ENCODE results near the gene APIP. TPM values are rescaled to one million over a fixed set of nuclear protein-coding genes. Genes with fewer than 3 reads are reported as not detected.

Gene APIP
- total RNA-seq, 4 donors from 2014 or later, result 28.8 to 54.9 (median 33.6) TPM

- no peak overlapping the region for H3K4me3 ChIP-seq
- WGBS, 2 donors (ENCODE audit: low coverage in 1 of 2), result 67 to 78% methylated on average over 6 of the region's 6 CpGs
- H3K27ac ChIP-seq, result no peak overlapping the region
- no peaks in the 10 kb centered on the region for H3K27me3 ChIP-seq
- peaks cover 0 to 15% of the 10 kb centered on the region in 2 donors for H3K36me3 ChIP-seq
- no peaks in the 10 kb centered on the region for H3K9me3 ChIP-seq
- ATAC-seq, result no peak
- TF ChIP-seq EP300 (IDR thresholded peaks at IDR 0.05) (no peak), POLR2AphosphoS5 (IDR thresholded peaks at IDR 0.05) (no peak), POLR2A (IDR thresholded peaks at IDR 0.05) (no peak)
- TF ChIP-seq, protein P1, sequence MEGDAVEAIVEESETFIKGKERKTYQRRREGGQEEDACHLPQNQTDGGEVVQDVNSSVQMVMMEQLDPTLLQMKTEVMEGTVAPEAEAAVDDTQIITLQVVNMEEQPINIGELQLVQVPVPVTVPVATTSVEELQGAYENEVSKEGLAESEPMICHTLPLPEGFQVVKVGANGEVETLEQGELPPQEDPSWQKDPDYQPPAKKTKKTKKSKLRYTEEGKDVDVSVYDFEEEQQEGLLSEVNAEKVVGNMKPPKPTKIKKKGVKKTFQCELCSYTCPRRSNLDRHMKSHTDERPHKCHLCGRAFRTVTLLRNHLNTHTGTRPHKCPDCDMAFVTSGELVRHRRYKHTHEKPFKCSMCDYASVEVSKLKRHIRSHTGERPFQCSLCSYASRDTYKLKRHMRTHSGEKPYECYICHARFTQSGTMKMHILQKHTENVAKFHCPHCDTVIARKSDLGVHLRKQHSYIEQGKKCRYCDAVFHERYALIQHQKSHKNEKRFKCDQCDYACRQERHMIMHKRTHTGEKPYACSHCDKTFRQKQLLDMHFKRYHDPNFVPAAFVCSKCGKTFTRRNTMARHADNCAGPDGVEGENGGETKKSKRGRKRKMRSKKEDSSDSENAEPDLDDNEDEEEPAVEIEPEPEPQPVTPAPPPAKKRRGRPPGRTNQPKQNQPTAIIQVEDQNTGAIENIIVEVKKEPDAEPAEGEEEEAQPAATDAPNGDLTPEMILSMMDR (IDR thresholded peaks at IDR 0.05), result no peak
- peaks cover 0 to 9% (median 0%) of the 10 kb centered on the region in 3 donors for H3K4me1 ChIP-seq
Measured at GRCh38 chr11:34909415-34909814, 6.8 kb downstream of the APIP start.

- ATAC-seq, result no peak
- TF ChIP-seq, protein P1 (IDR thresholded peaks at IDR 0.05), result no peak
- TF ChIP-seq POLR2AphosphoS5 (IDR thresholded peaks at IDR 0.05) (no peak), POLR2A (IDR thresholded peaks at IDR 0.05) (no peak)
- no peaks in the 10 kb centered on the region for H3K27me3 ChIP-seq
- H3K27ac ChIP-seq, result no peak overlapping the region
- H3K4me3 ChIP-seq, result no peak overlapping the region
- H3K9me3 ChIP-seq, result no peaks in the 10 kb centered on the region
- peaks cover 0 to 10% of the 10 kb centered on the region in 2 donors for H3K36me3 ChIP-seq
- 87 to 90% methylated on average over 3 of the region's 3 CpGs for WGBS, 2 donors (ENCODE audit: low coverage in 1 of 2)
- no peaks in the 10 kb centered on the region for H3K4me1 ChIP-seq
Measured at GRCh38 chr11:34907934-34908593, 8.1 kb downstream of the APIP start.

- Histone ChIP-seq H3K27ac (no peak overlapping the region), H3K4me3 (no peak overlapping the region), H3K27me3 (no peaks in the 10 kb centered on the region), H3K4me1 (no peaks in the 10 kb centered on the region), H3K9me3 (peaks cover 0 to 3% (median 0%) of the 10 kb centered on the region in 3 donors), H3K36me3 (peaks cover 0 to 5% of the 10 kb centered on the region in 2 donors)
- no peak for ATAC-seq
- TF ChIP-seq, protein P1 (IDR thresholded peaks at IDR 0.05), result no peak
- TF ChIP-seq POLR2A (IDR thresholded peaks at IDR 0.05) (no peak), POLR2AphosphoS5 (IDR thresholded peaks at IDR 0.05) (no peak), EP300 (IDR thresholded peaks at IDR 0.05) (no peak)
- 87 to 89% methylated on average over 5 of the region's 7 CpGs for WGBS, 2 donors (ENCODE audit: low coverage in 1 of 2)
Measured at GRCh38 chr11:34905666-34906065, 10.5 kb downstream of the APIP start.

GRCh38 chr11:34904421-34904955, 11.7 kb downstream of the APIP start:
- no peaks in the 10 kb centered on the region for H3K27me3 ChIP-seq
- no peak overlapping the region for H3K27ac ChIP-seq
- TF ChIP-seq POLR2A (IDR thresholded peaks at IDR 0.05), result no peak
- TF ChIP-seq EP300 (IDR thresholded peaks at IDR 0.05), result no peak
- TF ChIP-seq, protein P1 (IDR thresholded peaks at IDR 0.05), result no peak
- no peak for TF ChIP-seq POLR2AphosphoS5 (IDR thresholded peaks at IDR 0.05)
- H3K4me3 ChIP-seq, result no peak overlapping the region
- H3K4me1 ChIP-seq, result no peaks in the 10 kb centered on the region
- ATAC-seq, result no peak
- peaks cover 0 to 14% (median 0%) of the 10 kb centered on the region in 3 donors for H3K9me3 ChIP-seq
- peaks cover 0 to 3% of the 10 kb centered on the region in 2 donors for H3K36me3 ChIP-seq
- WGBS, 2 donors (ENCODE audit: low coverage in 1 of 2), result 67 to 71% methylated on average over 1 of the region's 3 CpGs

DNA sequence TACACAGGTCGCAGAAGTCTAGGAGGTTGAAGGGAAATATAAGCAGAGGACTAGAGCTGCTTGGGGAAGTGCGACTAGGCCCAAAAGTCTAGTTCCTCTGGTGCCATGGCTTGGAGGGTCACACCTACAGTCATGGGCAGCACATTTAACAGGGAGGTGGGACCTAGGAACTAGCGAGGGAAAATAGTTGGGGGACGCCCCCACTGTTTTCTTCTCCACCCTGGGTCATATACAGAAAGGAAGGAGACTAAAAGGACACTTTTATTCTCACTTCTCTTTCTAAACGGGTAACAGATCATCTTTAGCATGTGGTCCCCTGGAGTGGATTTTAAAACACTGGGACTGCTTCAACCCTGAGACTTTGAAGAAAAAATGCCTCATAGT, 16.6 kb downstream of the APIP start:
- TF ChIP-seq POLR2AphosphoS5 (IDR thresholded peaks at IDR 0.05) (no peak), POLR2A (IDR thresholded peaks at IDR 0.05) (no peak), EP300 (IDR thresholded peaks at IDR 0.05) (no peak)
- TF ChIP-seq, protein P1 (IDR thresholded peaks at IDR 0.05), result no peak
- no peak for ATAC-seq
- Histone ChIP-seq H3K36me3 (no peaks in the 10 kb centered on the region), H3K4me3 (no peak overlapping the region), H3K9me3 (peaks cover 0 to 22% (median 0%) of the 10 kb centered on the region in 3 donors), H3K27me3 (no peaks in the 10 kb centered on the region), H3K4me1 (no peaks in the 10 kb centered on the region), H3K27ac (no peak overlapping the region)
- WGBS, 2 donors (ENCODE audit: low coverage in 1 of 2), result 94 to 98% methylated on average over 3 to 5 of the region's 5 CpGs
